ENCODE data around the gene DAAM1.

DAAM1 gene

DNA sequence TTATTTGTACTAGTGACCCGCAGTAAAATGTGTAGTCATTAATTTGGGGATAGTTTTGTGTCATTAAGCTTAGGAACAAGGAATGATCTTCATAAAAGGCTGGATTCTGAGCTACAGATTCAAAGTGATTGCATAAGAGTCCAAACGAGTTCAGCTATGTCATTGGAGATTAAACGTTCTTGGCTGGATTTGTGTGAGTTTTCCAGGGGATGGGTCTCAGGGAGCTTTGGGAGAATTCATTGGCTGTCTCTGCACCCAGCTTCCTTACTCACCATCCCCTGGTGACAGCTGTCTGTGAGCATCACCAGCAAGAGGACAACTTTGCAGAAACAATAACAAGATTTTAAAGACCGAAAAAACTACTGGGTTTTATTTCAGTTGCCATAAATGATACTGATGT is 130.4 kb downstream of the DAAM1 start:
- DNase-seq: no peak

- DNase-seq: no peak
Observed at GRCh38 chr14:59320361-59320760, 131.9 kb downstream of the DAAM1 start.

DNA sequence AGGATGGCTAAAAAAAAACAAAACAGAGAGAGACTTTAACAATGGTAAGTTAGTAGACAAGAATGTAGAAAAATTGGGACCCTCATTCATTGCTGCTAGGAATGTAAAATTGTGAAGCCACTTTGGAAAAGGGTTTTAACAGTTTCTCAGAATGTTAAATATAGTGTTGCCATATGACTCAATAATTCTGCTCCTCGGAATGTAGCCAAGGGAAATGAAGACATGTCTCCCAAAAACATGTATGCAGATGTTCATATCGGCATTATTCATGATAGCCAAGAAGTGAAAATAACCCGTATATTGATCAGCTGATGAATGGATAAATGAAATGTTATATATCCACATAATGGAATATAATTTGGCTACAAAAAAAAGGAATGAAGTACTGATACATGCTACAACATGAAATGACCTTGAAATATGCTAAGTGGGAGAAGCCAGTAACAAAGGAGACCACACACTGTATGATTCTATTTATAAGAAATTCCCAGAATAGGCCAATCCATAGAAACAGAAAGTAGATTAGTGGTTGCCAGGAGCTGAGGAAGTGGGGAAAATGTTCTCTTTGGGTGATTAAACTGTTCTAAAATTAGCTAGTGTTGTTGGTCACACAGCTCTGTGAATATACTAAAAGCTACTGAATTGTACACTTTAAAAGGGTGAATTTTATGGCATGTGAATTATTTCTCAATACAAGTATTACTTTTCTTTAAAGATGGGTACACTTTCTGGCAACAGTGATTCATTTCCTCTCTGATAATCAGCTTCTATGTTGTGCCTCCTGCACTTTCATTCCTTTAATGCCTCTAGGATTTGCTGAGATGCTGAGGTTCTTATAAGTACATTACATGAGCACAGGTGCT is 132.5 kb downstream of the DAAM1 start:
- DNase-seq: no peak

DNA sequence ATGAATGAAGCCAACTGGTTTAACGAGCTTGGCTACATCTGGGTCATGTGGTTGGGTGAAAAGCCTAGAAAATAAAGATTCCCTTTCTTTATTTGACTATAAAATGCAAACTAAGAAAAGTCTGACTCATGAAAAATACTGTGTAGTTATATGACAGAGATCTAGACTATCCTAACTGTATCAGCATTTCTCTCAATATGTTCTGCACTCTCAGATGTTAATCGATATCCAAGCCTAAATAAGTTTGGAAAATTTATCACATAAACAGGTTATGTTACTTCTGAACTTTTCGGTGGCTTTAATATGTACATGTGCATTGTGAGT is 133.1 kb downstream of the DAAM1 start:
- no peak for DNase-seq

DNA sequence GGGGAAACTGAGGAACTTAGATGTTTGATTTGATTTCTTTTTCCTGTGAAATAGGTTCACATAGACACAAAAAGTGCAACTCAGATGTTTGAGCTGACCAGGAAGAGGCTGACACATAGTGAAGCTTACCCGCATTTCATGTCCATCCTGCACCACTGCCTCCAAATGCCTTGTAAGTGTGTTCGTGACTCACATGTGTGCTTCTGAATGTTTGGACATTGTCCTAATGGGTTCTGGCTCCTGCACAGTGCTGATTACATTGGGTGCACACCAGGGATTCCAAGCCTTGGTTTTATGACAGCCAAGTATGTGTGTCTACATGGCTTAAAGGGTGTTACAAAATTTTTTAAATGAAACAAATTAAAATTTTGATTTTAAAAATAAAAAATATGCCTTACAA is 137.4 kb downstream of the DAAM1 start:
- no peak for DNase-seq

DNA sequence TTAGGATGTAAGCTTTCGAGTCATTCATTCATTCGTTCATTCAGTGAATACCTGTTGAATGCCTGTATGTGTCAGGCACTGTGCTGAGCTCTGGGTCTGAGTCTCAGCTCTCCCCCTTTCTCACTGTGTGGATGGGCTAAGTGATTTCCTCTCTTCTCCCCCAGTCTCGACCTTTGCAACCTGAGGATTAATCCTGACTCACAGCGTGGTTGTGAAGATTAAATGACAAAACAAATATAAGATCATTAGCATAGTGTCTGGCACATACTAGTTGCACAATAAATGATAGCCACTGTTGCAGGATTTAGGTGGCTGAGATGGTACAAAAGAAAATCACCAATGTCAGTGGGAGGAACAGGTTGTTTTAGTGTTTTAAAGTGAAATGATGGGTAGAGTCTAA is 140.0 kb downstream of the DAAM1 start:
- no peak for DNase-seq

DNA sequence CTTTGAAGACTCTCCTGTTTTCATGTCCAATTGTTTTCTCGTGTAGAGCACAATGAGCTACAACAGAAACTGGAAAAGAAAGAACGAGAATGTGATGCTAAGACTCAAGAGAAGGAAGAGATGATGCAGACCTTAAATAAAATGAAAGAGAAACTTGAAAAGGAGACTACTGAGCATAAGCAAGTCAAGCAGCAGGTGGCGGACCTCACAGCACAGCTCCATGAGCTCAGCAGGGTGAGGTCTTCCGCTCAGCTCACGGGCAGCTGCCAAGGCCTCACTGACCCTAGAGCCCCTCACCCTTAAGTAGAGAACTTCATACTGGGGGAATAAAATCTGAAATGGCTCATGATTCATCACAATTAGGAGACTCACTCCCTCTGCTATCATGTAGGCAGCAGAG is 142.0 kb downstream of the DAAM1 start:
- no peak for DNase-seq

DNA sequence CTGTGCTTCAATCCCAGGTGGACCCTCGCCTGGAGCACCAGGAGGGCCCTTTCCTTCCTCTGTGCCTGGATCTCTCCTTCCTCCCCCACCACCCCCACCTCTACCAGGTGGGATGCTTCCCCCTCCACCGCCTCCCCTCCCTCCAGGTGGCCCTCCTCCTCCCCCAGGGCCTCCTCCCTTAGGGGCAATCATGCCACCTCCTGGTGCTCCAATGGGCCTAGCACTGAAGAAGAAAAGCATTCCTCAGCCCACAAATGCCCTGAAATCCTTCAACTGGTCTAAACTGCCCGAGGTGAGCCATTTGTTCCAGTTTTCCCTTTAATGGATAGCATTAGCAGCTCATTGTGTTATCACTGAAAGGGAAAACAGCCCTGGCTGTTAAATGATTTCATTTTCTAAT is 142.8 kb downstream of the DAAM1 start:
- no peak for DNase-seq

DNA sequence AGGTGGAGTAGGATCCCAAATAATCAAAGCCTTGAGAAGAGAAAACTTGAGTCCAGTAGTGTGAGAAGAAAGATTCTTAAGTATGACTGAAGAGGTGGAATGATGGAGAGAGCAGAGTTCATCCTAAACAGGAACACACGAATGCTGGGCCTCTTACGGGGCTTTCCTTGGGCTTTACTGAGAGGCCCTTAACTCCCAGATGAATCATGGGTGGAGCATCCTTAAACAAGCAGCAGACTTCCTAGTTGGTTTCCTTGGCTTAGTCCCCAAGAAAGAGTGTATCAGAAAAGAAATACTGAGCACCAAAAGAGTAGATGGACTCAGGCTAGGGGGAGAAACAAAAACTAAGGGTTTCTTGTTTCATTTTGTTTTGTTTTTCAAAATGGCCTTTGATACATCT is 144.3 kb downstream of the DAAM1 start:
- no peak for DNase-seq

DNA sequence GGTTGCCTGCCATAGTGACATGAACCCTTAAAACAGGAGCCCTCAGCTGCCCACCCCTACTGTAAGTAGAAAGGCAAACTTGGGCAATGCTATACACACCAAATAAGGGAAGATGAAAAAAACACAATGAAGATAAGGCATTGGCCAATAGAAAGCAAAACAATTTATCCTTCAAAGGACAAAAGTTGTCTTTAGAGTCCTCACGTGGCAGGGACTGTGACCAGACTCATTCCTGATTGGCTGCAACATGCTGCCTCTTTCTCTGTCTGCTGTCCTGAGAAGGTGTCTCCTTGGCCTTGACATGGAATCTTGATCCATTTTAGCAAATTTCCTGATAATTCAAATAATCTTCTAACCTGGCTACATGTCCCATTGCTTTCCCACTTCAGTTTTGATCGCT is 144.8 kb downstream of the DAAM1 start:
- no peak for DNase-seq

- DNase-seq: no peak
Observed at GRCh38 chr14:59333668-59334067, 145.2 kb downstream of the DAAM1 start.

- DNase-seq: no peak
Observed at GRCh38 chr14:59334253-59334652, 145.8 kb downstream of the DAAM1 start.

DNA sequence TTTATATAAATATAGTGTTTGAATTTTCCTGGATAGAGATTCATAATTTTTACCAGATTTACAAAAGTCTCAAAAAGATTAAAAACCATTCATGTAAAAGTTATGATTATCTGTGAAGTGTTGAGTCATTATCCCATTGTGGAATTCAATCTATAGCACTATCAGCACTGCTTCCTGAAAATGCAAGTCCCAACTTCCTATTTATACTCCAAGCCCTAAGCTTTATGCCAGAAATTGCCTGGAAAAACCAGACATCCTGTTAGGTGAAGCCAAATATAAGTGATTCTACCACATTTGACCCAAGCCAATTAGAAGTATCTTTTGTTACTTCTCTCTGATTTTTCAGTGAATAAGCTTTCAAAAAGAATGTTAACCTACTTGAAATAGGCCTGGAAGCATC is 147.6 kb downstream of the DAAM1 start:
- no peak for DNase-seq

- DNase-seq: no peak
Observed at GRCh38 chr14:59336706-59337105, 148.2 kb downstream of the DAAM1 start.

DNA sequence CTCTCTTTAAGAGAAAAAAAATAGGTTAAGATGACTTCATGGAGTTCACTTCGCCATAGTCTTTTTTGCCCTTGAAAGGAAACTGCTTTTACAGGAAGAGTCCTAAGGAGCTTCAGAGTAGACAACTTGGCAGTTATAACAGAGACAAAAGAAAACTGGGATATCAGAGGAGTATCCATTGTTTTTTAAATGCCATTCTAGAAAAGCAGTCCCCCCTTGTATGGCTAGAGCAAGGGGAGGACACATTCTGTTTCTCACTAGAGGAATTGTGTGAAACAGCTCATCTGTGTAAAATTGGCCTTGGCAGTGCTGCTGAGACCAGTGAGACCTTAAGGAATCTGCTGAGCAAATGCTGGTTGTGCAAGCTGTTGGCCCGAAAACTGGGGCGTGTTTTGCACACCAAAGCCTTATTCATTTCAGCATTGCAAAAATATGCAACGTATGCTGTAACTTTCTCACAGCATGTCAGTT is 148.7 kb downstream of the DAAM1 start:
- DNase-seq: peak; percentile 81

GRCh38 chr14:59338761-59339160 is 150.3 kb downstream of the DAAM1 start:
- no peak for DNase-seq

DNA sequence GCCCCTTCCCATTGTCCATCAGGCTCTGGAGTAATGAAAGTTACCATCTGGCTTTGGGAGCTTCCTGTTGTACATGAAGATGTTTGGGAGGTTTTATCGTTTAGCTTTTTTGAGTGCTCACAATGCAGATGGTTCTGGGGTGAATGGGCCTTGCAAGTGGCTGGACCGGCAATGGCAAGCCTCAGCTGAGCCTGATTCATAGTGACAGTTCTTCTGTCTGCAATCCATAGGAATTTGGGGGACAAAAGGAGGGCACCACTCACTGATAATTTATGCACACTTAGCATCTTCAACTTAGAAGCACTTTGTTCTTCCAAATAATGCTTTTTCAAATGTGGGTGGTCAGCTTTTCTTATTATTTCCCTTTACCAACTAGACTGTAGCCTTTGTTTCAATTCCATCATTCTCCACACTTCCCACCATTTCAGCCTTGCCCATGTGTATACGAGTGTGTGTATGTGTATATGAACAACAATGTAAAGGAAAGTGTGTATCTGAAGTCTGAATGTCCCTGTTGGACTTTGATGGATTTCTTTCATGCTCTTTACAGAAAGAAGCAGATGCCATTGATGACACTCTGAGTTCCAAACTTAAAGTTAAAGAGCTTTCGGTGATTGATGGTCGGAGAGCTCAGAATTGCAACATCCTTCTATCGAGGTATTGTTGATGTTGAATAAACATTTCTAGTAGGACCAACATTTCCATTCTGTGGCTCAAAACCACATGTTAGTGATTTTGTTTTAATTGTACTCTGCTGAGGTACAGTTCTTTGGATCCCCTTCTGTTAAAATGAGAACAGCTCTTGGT is 151.3 kb downstream of the DAAM1 start:
- DNase-seq: peak; percentile 82

DNA sequence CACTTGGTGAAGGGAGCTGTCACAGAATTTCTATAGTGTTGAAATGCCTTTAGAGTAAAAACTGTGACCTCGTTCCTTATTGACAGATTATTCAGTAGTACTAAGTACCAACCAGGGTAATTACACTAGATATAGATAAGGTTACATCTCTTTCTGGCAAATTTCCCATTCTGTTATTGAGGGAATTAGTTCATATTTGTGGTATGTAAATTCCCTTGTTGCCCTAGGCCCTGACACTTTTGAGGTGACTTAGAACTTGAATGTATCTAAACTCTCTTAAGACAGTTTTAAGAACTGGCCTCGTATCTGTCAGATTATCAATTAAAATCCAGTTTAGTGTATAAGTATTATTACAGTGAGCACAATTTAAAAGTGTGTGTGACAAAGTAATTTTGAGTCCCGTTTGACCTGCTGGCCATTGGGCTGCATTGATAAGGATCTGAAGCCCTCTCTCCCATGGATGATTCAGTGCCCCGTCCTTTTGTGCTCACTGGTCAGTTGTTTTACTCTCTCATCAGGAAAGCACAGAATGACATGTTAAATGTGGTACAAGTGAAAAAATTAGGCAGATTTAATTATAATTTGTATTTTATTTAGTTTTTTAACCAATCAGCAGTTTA is 153.5 kb downstream of the DAAM1 start:
- no peak for DNase-seq

DNA sequence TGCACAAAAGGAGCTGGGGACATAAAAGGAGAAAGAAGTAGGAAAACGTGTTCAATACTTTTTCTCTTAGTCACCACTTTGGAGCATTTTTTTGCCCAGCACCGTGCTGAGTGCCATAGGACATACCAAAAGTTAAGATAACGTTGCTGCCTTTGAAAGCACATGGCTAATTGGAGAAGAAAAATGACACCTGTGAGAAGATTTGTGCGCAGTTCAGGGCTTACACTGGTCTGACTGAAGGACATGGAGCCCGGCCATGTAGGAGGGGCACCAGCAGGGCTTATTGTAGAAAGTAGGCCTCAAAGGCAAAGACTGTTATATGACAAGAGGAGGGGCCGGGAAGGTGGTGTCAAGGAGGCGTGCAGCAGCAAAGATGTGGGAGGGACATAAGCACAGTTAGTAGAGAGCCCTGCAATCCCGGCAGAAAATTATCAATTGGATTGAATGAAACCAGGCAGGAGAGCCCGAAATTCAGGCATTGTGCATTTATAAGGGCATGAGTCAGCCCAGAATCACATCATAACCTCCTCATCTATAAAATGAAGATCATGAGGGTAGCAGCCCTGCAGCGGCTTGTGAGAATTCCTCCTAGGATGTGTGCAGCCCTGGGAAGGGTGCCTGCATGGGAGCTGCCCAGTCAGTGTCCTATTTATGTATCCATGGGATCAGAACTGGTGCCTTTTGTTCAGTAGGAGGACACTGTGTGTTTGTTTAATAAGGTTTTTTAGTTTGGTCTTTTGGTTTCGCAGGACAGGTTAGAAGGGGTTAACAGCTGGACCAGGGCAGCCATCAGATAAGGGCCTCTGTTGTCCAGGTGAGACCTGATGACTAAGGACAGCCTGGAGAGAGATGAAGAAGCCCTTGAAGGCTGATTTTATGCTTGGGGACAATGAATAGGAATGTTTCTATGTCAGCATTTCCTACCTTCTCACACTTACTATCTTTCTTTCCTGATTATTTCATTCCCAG is 154.3 kb downstream of the DAAM1 start:
- DNase-seq: peak; percentile 17

GRCh38 chr14:59343585-59343984 is 155.1 kb downstream of the DAAM1 start:
- peak; percentile 39 for DNase-seq

DNA sequence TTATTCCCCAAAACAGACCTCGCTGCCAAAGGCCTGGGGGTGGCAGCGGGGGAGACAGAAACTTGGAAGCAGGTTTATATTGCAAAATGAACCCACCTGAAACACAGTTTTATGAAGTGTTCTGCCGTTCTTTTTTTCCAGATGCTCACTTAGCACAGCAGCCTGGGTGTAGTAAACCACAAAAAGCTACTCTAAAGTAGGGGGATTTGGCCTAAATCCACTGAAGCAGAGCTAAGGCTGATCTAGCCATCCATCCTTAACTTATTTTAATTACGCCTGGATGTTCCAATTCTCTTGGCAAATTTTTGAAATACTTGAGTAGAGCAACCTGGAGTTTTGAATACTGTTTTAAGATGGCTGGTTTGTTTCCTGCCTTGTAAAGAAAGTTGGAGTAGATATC is 155.5 kb downstream of the DAAM1 start:
- no peak for DNase-seq

GRCh38 chr14:59344691-59345455 is 156.4 kb downstream of the DAAM1 start:
- DNase-seq: peak; percentile 23

All from retina (tissue), 1 donor.